GM19455 (cell line): Measurements from ENCODE around the gene CAMKK1.

Experiments
- ATAC-seq: cut with Tn5 transposase; IDR thresholded peaks from one replicate; pipeline ENCODE4 v1.9.1; 2021; ENCODE audit not compliant: unreplicated experiment

Gene CAMKK1

DNA sequence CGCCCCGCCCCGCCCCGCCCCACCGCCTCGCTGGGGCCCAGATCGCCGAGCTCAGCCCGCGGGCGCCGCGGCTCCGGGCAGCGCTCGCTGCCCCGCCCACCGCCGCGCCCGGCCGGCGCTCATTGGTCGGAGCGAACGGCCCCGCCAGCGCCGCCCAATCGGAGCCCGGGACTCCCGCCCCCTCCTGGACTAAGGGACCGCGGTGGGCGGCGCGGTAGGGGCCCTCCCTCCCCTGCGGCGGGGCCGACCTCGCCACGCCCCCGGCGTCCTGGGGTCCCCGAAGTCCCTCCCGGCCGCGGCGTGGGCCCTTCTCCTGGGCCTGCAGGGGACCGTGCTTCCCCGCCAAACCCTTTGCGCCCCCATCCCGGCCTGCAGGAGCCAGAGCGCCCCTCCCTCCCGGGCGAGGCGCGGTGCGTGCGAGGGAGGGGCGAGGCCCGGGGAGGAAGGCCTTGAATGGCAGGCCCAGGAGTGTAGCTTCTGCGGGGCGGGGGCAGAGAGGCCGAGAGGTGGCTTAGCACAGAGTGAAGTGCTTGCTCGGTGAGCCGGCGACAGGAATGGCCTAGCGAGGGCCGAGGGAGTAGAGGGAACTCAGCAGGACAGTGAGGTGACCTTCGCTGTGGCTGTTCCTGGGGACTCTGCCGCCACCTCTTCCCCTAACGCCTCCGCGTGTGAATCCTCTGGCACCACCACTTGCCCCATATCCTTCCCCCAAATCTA, at the start of gene CAMKK1:
TSS of gene CAMKK1 (minus strand) at position 51 of the 717 bp plus-strand sequence. CDS start 7,366 bp downstream, outside the sequence.
- ATAC-seq, result peak; percentile 74

DNA sequence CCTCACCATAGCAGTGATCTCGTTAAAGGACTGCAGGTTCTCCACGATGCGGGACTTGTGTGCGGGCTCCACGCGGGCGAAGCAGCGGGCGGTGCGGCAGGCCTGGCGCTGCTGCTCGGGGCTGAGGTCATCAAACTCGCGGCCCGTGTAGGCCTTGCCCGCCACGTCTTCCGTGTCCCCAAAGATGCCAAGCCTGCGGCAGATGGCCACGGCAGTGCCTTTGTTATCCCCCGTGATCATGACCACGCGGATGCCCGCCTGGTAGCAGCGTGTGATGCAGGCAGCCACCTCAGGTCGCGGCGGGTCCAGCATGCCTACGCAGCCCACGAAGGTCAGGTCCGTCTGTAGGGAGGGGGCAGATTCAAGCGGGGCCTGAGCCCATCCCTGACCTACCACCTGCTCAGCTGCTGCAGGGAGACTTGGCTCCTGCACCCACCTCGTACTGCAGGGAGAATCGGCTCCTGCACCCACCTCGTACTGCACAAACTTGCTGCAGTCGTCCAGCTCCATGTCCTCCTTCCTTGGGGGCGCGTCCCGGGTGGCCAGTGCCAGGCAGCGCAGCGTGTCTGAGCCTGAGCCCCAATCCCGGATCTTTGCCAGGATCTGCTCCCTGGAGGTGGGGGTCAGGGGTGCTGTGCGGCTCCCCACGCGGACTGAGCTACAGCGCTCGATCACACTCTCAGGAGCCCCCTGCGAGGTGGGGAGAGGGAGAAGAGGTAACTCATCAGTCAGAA, 48.3 kb upstream of the CAMKK1 start:
- ATAC-seq, result no peak

DNA sequence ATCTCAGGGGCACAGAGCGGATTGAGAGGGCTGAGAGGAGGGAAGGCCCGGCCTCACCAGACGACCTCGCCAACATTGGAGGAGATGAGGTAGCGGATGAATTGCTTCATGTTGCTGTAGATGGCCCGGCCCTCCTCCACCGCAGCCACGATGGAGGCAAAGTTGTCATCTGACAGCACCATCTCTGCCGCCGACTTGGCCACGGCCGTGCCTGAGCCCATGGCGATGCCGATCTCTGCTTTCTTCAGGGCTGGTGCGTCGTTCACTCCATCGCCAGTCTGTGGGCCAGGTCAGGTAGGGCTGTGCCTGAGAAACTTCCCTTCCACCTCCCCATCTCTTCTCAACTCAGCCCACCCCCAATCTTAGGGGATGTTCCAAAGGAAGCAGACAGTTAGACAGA, 44.5 kb upstream of the CAMKK1 start:
- ATAC-seq, result no peak

DNA sequence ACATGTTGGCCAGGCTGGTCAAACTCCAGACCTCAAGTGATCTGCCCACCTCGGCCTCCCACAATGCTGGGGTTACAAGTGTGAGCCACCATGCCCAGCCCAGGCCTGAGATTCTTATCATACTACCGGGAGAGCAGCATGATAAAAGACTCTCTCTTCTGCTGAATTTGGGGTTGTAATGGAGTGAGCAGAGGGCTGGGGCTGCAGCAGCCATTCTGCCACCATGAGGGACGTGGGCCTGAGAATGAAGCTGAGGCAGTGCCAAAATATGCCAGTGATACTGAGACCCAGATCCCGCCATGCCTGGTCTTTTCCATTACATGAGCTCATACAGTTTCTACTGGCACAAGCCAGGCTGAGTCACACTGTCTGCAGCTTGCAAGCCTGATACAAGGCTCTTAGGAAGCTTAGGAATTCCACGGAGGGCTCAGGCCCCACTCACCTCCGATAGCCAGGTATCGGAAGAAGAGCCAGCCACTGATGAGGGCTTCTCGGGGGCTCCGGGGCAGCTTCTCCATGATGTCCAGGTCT, 43.0 kb upstream of the CAMKK1 start:
- ATAC-seq, result no peak

DNA sequence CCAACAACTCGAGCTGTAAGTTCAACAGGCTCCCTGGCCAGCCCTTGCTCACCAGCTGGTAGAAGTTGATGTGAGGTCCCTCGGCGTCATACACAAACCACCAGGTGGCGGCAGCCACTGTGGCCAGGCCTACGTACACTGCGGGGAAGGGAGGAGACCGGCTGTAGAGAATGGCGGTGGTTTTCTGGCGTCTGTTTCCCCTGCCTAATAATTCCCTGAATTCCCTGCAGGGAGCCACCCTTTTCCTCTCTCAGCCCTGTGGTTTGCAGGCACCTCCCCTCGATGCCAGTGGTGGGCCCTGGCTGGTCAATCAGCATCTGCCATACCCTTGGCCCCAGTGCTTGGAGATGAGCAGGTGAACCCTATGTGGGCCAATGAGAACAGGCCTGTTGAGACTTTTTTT, 42.3 kb upstream of the CAMKK1 start:
- ATAC-seq, result no peak

DNA sequence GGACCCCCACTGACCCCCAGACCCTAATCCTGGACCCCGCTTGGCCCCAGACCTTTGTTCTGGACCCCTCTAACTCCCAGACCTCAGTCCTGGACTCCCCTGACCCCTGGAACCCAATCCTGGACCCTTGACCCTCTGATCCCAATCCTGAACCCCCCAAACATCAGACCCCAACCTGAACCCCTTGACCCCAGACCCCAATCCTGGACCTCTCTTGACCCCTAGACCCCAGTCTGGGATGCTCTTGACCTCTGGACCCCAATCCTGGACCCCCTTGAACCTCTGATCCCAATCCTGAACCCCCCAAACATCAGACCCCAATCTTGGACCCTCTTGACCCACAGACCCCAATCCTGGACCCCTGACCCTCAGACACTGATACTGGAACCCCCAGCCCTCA, 36.9 kb upstream of the CAMKK1 start:
- no peak for ATAC-seq

DNA sequence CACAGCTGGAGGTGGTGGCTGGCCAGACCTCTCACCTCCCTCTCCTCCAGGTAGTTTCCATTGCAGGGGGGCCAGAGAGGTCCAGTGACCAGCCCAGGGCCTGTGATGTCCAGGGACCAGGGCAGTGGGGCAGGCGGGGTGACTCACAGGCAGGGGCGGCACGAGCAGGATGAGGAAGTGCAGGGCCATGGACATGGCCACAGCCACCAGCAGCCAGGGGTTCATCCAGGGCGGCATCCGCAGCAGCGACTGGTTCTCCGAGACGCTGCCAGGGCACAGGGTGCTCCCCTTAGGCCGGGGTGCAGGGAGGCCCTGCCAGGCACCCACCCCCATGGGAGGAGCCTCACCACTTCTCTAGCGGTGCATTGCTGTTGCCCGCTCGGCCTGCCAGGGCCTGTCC, 36.3 kb upstream of the CAMKK1 start:
- no peak for ATAC-seq

DNA sequence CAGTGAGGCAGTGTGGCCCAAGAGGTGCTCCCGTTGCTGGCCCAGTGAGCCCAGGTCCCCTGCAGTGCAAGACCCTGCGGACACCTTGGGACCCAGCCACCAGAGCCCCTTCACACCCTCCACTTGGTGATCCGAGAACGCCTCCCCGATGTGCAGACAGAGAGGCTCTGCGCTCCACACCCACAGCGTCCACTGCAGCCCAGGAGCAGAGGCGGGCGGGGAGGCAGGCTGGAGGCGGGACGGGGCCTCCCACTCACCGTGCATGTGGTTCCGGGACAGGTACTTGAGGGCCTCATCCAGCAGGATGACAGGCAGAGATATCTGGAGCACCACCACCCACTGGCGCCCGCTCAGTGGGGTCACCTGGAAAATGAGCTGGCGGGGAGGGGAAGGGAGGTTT, 35.6 kb upstream of the CAMKK1 start:
- no peak for ATAC-seq

DNA sequence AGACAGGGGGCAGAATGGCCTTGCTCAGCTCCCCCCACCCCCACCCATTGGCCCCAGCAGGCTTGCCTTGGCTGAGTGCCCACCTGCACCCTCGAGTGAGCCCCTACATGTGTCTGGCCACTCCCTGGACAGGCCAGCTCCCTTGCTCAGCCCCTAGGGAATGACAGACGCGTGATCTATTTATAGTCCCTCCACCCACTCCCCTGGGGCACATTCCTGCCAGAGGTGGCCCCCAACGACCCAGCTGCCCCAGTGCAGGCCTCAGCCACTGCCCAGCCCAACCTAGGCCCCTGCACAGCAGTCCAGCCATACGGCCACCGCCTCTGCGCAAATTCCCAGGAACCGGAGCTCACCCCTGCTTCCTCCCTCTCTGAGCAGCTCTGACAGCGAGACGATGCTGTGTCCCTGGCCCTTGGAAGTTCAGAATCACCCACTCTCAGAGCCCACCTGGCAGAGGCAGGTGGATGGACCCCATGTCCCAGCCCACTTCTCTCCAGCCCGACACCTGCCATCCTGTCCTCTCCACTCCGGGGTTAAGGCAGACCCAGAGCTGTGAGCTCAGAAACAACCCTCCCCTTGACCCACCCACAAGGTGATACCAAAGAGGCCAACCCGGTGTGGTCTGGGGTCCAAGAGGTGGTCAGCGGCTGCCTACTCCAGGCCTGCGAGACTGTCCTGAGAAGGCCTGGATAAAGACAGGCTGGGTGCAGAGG, 34.9 kb upstream of the CAMKK1 start:
- no peak for ATAC-seq

DNA sequence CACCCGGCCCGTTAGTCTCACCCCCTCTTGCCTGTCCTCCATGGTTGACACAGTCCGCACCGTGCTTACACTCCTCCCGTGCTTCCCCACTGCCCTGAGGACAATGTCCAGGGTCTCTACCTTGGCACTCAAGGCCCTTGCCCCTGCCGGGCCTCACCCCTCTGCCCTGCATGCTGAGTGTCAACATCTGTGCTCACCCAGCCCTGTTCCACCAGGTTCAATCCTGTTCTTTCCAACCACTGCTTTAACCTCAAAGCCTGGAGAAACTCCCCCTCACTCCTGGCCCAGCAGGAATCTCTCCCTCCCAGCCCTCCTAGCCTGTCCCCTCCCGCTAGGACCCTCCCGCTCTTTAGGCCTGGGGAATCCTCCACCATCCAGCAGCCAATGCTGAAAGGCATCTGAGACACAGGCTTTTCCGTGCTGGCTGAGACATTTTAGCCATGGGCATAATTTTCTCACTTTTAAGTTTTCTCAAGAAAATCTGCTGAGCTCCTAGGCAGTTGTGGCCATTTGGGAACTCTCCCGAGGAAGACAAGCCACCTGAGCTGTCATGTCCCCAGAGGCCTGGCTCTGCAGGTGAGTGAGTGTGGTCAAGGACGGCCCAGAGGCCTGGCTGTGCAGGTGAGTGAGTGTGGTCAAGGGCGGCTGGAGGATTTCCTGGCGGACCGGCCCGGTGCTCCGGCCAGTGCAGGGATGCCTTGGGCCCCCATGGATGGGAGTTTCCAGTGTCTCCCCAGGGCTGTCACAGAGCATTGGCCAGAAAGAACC, 34.2 kb upstream of the CAMKK1 start:
- ATAC-seq, result no peak

DNA sequence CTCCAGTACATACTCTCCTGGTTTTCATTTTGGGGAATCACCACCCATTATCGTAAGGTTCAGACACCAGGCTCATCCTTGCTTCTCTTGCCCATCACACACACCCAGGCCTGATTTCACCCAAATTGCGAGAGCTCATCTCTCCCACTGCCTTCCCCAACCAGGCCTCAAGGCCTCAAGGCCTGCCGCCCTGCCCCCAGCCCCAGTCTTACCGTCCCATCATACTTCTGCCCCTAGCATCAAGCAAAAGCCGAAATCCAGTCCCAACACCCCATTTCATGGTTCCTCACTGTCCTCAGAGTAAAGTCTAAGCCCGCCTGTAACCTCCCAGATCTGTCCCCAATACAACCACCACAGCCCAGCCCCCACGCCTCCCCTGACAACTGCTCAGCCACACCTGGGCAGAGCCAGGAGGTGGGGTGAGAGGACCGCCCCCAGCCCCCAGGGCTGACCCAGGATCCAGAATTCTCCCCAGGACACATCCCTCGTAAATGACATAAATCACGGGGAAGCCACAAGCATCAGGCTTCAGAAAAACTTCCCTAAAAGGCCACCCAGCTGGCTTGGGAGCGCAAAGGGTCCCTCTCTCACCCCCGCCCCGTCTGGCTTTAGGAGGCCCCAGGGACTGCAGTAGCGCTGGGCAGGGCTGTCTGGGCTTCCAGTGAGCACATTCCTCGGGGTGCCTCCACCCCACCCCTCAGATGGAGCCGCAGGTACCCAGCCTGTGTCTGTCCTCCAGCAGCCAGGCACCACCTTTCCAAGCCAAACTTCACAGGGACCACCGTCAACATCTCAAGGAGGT, 33.0 kb upstream of the CAMKK1 start:
- ATAC-seq, result no peak

DNA sequence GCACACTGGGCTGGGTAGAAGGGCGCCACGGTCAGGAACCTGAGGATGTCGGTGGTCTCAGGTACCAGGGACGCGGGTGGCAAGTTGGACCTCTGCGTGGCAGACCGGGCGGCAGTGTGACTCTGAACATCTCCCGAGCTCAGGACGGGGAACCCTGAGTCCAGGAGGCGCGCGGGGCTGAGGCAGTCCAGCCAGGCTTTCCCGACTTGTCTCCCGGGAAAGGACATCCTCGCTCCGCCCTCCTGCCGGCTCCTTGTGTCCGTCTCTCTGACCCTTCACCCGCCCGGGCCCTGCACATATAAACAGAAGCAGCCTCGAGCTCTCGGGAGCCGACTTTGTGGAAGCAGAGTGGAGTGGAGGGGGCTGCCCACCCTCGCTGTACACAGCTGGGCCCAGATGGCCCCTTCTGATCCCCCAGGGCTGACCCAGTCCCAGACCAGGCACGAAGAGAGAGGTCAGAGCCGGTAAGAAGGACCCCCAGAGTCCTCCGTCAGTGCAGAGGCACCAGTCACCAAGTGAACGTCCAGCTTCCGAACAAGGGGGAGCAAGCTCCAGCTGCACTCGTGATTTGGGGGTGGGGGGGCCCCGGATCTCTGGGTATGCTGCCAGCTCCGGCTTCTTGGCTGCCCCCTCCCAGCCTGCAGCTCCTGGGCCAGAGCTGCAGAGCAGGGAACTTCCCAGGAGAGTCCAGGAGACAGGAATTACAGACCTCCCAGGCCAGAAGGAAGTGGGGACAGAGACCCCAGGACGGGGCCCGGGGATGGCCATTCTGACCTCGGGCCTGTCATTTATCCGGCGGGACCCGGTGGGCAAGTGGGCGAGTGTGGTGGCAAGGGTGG, 31.9 kb upstream of the CAMKK1 start:
- no peak for ATAC-seq

DNA sequence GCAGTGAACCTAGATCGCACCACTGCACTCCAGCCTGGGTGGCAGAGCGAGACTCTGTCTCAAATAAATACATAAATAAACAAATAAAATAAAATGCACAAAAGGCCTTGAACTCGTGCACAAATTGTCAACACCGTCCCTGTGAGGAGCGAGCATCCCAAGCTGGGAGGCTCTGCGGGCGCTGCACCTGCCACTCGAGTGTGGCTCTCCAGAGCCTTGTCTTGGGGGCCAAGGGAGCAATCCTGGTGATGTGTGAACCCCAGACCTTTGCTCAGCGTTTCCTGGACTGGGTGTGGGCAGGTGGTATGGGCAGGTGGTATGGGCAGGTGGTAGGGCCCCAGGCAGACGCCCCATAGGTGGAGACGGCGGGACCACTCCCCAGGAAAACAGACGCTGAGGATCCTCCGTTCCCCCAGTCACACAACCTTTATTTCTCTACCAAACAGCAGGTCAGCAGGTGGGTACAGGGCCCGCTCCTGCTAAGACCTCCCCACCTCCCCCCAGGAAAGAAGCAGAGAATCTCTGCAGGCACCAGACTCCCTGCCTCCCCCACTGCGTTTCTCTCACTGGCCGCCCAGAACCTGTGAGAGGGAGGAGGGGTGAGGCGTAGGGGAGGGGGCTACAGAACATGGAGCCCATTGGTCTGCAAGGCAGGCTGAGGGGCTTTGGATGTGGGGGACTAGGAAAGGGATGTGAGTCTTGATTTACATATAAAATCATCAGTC, 30.8 kb upstream of the CAMKK1 start:
- ATAC-seq, result no peak

DNA sequence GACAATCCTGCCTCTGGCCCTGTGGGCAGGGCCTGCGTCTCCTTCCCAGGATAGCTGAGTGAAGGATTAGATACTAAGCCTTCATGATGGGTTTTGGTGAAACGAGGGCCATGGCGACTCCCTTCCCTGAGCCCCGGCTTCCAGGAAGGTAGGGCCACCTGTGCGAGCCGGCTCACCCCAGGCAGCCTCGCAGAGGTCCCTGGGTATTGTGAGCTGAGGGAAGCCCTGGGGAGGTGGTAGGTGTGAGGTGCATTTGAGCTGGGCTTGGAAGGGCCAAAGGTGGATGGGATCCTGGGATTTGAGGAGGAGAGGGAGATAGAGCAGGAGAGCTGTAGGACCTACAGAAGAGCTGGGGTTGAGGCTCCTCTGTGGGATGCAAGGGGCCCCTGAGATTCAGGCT, 29.9 kb upstream of the CAMKK1 start:
- ATAC-seq, result no peak

DNA sequence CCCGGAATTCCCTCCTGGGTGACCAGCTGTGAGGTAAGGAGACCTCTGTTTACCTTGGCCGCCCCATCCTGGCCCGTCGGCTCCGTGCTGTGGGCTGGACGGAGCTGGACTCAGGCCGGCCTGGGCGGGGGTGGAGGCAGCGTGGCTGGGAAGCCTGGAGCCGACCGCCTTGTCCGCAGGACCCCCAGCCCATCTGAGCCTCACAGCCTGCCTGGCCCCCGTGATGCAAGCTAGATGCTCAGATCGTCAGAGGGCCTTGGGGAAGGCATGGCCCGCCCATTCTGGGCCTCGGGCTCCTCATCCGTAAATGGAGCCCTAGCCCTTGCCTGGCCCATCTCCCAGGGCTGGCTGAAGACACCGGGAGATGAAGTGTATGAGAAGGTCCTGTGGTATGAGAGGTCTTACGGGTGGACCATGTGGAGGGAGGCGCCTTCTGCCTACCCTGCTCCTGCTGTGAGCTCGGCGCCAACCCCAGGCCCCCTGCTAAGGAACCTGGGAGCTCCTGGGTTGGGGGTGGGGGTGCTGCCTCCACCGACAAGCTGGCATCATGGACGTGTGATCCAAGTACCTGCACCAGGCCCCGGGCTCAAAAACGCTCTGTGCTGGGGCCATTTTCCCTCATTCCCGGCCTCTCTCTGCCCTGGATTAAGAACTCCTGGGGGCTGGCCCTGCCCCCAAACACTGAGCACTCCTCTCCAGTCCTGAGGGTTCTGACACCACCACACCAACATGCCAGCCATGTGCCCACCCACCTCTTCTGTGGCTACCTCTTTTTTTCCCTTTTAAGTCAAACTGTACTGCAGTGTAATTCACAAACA, 28.9 kb upstream of the CAMKK1 start:
- no peak for ATAC-seq

DNA sequence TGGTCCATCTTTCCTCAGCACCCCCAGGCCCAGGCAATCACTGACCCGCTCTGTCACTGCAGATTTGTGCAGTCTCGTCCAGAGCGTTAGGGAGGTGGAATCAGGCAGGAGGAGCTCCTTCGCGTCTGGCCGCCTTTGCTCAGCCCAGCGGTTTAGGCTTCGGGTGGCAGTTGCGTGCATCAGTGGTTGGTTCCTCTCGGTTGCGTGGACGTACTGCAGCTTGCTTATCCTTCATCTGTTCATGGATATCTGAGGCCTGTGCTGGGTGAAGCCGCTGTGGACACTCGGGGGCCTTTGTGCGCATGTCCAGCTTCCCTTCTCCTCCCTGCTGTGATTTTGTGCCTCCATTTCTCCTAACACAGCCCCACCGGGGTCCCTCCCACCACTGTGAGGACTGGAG, 28.2 kb upstream of the CAMKK1 start:
- no peak for ATAC-seq

DNA sequence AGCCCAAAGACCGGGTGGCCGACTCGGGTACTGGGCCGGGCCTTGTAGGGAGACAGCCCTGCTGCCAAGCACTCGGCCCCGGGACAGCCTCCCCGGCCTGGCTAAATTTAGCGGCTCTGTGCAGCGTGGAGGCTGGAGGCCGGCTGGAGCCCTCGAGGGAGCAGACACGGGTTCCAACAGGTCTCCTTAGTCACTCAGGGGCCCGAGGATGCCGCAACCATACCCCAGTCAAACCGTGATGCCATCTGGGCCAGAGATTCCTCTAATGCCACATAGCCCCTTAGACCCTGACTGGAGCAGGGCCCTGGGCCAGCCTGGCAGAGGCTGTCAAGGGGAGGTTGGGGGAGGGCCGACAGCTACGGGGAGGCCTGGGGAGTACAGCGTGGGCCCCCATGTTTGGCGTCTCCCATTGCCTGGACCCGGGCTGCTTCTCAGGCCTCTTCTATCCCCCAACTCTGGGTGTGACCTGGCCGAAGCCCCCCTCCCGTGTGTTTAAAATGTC, 26.3 kb upstream of the CAMKK1 start:
- no peak for ATAC-seq
